GM21529 (cell line): Measurements from ENCODE around the gene ITIH3.

ENCODE experiments used
- ATAC-seq: cut with Tn5 transposase; IDR thresholded peaks from one replicate; pipeline ENCODE4 v1.9.1; 2021; ENCODE audit not compliant: unreplicated experiment

Gene ITIH3

GRCh38 chr3:52779837-52780585 lies 14.6 kb upstream of the ITIH3 start:
- ATAC-seq = no peak

- no peak for ATAC-seq
Measured at GRCh38 chr3:52781741-52782140, 12.9 kb upstream of the ITIH3 start.

GRCh38 chr3:52782412-52783210 lies 12.0 kb upstream of the ITIH3 start:
- no peak for ATAC-seq

GRCh38 chr3:52783211-52783555 lies 11.4 kb upstream of the ITIH3 start:
- no peak for ATAC-seq

- ATAC-seq = no peak
Measured at GRCh38 chr3:52784021-52784621, 10.5 kb upstream of the ITIH3 start.

GRCh38 chr3:52784931-52785590 lies 9.5 kb upstream of the ITIH3 start:
- no peak for ATAC-seq

GRCh38 chr3:52786330-52787215 lies 8.0 kb upstream of the ITIH3 start:
- ATAC-seq = no peak

GRCh38 chr3:52787246-52787645 lies 7.3 kb upstream of the ITIH3 start:
- no peak for ATAC-seq

GRCh38 chr3:52787672-52788625 lies 6.6 kb upstream of the ITIH3 start:
- ATAC-seq = no peak

GRCh38 chr3:52788890-52789745 lies 5.5 kb upstream of the ITIH3 start:
- ATAC-seq = no peak

GRCh38 chr3:52789746-52790040 lies 4.9 kb upstream of the ITIH3 start:
- no peak for ATAC-seq

- no peak for ATAC-seq
Measured at GRCh38 chr3:52790337-52790736, 4.3 kb upstream of the ITIH3 start.

GRCh38 chr3:52790741-52791140 lies 3.9 kb upstream of the ITIH3 start:
- ATAC-seq = no peak

- ATAC-seq = no peak
Measured at GRCh38 chr3:52791366-52791765, 3.2 kb upstream of the ITIH3 start.

GRCh38 chr3:52791928-52792327 lies 2.7 kb upstream of the ITIH3 start:
- no peak for ATAC-seq

- ATAC-seq = no peak
Measured at GRCh38 chr3:52792413-52792812, 2.2 kb upstream of the ITIH3 start.

- ATAC-seq = no peak
Measured at GRCh38 chr3:52792961-52793695, 1.5 kb upstream of the ITIH3 start.
